Astrocyte (in vitro differentiated cells and primary cell): ENCODE results near the gene GPR162.

Source experiments
- EZH2 ChIP-seq: IDR thresholded peaks from 2 replicates; pipeline ENCODE4 v1.6.1; 2012; ENCODE audit warnings: mild to moderate bottlenecking, low read length, inconsistent platforms; ENCODE audit not compliant: insufficient read depth
- TF ChIP-seq, protein P1 (sequence below): IDR thresholded peaks from 2 replicates; pipeline ENCODE4 v1.5.1; 2011; ENCODE audit warnings: low read depth, mild to moderate bottlenecking, inconsistent platforms, low read length, moderate library complexity; ENCODE audit not compliant: insufficient read depth

DNA sequence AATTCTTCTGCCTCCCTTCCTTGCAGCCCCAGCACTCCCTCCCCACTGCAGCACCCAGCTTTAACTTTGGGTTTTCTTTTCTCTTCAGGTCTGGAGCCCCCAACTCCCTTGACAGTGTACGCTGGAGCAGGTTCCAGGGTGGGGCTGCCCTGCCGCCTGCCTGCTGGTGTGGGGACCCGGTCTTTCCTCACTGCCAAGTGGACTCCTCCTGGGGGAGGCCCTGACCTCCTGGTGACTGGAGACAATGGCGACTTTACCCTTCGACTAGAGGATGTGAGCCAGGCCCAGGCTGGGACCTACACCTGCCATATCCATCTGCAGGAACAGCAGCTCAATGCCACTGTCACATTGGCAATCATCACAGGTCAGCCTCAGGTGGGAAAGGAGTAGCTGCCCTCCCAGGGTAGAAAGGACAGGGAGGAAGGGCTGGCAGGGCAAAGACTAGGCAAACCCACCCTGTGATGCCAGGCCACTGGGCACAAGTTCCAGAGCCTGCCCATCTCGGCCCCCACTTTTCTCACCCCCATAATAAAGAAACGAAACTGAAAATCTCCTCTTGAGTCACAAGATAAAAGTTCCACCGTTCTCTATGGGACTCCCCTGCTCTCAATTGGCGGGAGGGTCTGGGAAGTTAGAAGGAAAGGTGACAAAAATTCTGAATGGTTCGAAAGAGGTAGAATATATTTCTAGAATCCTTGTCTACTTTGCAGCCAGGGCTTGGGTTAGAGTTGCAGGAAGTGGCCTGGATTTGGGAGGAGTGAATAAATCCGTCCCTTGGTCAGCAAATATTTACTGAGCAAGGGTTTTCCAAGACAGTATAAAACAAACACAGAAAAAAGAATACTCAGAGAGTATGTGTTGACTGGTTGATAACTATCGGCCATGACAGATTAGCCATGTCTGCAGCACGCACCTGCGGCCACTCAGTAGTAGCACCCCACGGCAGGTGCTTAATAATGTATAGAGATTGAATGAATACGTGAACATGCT lies 46.1 kb upstream of the GPR162 start:
- TF ChIP-seq, protein P1, sequence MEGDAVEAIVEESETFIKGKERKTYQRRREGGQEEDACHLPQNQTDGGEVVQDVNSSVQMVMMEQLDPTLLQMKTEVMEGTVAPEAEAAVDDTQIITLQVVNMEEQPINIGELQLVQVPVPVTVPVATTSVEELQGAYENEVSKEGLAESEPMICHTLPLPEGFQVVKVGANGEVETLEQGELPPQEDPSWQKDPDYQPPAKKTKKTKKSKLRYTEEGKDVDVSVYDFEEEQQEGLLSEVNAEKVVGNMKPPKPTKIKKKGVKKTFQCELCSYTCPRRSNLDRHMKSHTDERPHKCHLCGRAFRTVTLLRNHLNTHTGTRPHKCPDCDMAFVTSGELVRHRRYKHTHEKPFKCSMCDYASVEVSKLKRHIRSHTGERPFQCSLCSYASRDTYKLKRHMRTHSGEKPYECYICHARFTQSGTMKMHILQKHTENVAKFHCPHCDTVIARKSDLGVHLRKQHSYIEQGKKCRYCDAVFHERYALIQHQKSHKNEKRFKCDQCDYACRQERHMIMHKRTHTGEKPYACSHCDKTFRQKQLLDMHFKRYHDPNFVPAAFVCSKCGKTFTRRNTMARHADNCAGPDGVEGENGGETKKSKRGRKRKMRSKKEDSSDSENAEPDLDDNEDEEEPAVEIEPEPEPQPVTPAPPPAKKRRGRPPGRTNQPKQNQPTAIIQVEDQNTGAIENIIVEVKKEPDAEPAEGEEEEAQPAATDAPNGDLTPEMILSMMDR, result no peak
- TF ChIP-seq EZH2, result no peak
